Gastrocnemius medialis (tissue), 4 donors: Measurements from ENCODE around the gene RBM19. TPM values are rescaled to one million over a fixed set of nuclear protein-coding genes. Genes with fewer than 3 reads are reported as not detected.

Experiments used
- ATAC-seq, 2 donors: fragments of 150-250 bp; one replicate each; pipeline ENCODE4 v1.9.1; 2016
- DNase-seq, 2 donors: peaks; one replicate each; pipeline ENCODE4 v3.0.0-alpha.2; 2019
- H3K27ac ChIP-seq, 4 donors: fragments of 200-600 bp; sonication (generic); 1 replicate in 1 of 4; 2 replicates in 3 of 4; pipeline ENCODE4 v1.5.1; 2016 to 2018; ENCODE audit warnings: mild to moderate bottlenecking in 2 of 4, moderate library complexity in 1 of 4
- H3K27me3 ChIP-seq, 3 donors: fragments of 200-600 bp; sonication (generic) in 2 of 3; 1 replicate in 1 of 3; 2 replicates in 2 of 3; pipeline versions ENCODE4 v1.5.1 to v1.6.0; 2016 to 2019; ENCODE audit warnings: mild to moderate bottlenecking in 1 of 3, moderate library complexity in 1 of 3
- H3K36me3 ChIP-seq, 2 donors: fragments of 200-600 bp; sonication (generic) in 1 of 2; one replicate each; pipeline ENCODE4 v1.5.1; 2017 to 2018
- H3K4me1 ChIP-seq, 2 donors: fragments of 200-600 bp; sonication (generic) in 1 of 2; one replicate each; pipeline ENCODE4 v1.5.1; 2016 to 2017; ENCODE audit warnings: mild to moderate bottlenecking in 2 of 2
- H3K4me3 ChIP-seq, 4 donors: fragments of 200-600 bp; sonication (generic) in 3 of 4; 1 replicate in 1 of 4; 2 replicates in 3 of 4; pipeline ENCODE4 v1.5.1; 2016 to 2019; ENCODE audit warnings: mild to moderate bottlenecking in 2 of 4
- H3K9me3 ChIP-seq, 3 donors: fragments of 200-600 bp; sonication (generic) in 2 of 3; 1 replicate in 1 of 3; 2 replicates in 2 of 3; pipeline ENCODE4 v1.5.1; 2016 to 2019
- POLR2A ChIP-seq, 2 donors: fragments of 450-650 bp; IDR thresholded peaks; one replicate each; pipeline ENCODE4 v1.6.1; 2017; ENCODE audit warnings: antibody characterized with exemption in 2 of 2, mild to moderate bottlenecking in 2 of 2, moderate library complexity in 2 of 2
- in situ Hi-C, 4 donors: fragments of 200-750 bp; cut with MboI; loops; one replicate each; pipeline versions ENCODE4 v1.15.0 to v1.8.0; 2017; ENCODE audit warnings: low sequenced_read_pairs in 4 of 4
- intact Hi-C: fragments of 100-400 bp; cut with DNase I; formaldehyde crosslinking; loops from one replicate; pipeline ENCODE4 v1.15.1; 2023; ENCODE audit warnings: low total_unique reads
- total RNA-seq, 4 donors: library from RNA; depleted of rRNA; stranded (reverse); fragments of >200 nt; gene quantifications; one replicate each; pipeline versions ENCODE4 v1.1.0 to v1.2.3, GENCODE V29; 2016
- TF ChIP-seq, protein P1 (sequence below), 5 experiments: fragments of 450-650 bp in 3 of 5; fragments of 200-600 bp in 2 of 5; sonication (generic) in 2 of 5; IDR thresholded peaks in 4 of 5; conservative IDR thresholded peaks in 1 of 5; 1 replicate in 4 of 5; 2 replicates in 1 of 5; pipeline ENCODE4 v1.5.1; 2016 to 2019; ENCODE audit warnings: antibody characterized with exemption in 5 of 5, mild to moderate bottlenecking in 3 of 5, moderate library complexity in 3 of 5

The RBM19 gene
- total RNA-seq, 4 donors from 2014 or later: 21.2 to 28.3 (median 26.8) TPM

DNA sequence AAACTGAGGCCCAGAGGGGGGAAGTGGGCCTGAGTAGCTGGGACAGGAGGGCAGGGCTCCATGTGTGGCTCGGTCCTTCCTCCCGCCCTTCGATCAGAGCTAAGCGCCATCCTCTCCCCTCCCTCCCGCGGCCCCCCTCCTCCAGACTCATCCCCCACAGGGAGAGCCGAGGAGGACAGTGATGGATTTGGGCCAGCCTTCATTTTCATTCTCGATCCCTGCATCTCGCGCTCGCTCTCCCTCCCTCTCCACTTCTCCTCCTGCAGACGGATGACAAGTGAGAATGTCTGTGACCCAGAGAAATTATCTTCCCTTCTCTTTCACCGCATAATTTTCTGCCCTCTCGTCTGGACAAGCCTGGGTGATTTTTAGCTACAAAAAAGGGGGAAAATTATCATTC is 183.3 kb downstream of the RBM19 start:
- H3K4me1 ChIP-seq: no peaks in the 10 kb centered on the region
- in situ Hi-C loops: no loop called here
- H3K36me3 ChIP-seq: no peaks in the 10 kb centered on the region
- H3K9me3 ChIP-seq: no peaks in the 10 kb centered on the region
- no peak overlapping the region for H3K4me3 ChIP-seq
- H3K27ac ChIP-seq: no peak overlapping the region
- TF ChIP-seq, protein P1, sequence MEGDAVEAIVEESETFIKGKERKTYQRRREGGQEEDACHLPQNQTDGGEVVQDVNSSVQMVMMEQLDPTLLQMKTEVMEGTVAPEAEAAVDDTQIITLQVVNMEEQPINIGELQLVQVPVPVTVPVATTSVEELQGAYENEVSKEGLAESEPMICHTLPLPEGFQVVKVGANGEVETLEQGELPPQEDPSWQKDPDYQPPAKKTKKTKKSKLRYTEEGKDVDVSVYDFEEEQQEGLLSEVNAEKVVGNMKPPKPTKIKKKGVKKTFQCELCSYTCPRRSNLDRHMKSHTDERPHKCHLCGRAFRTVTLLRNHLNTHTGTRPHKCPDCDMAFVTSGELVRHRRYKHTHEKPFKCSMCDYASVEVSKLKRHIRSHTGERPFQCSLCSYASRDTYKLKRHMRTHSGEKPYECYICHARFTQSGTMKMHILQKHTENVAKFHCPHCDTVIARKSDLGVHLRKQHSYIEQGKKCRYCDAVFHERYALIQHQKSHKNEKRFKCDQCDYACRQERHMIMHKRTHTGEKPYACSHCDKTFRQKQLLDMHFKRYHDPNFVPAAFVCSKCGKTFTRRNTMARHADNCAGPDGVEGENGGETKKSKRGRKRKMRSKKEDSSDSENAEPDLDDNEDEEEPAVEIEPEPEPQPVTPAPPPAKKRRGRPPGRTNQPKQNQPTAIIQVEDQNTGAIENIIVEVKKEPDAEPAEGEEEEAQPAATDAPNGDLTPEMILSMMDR (IDR thresholded peaks at IDR 0.05 in 4 of 5, conservative IDR thresholded peaks at IDR 0.05 in 1 of 5): no peak
- no peak for TF ChIP-seq POLR2A (IDR thresholded peaks at IDR 0.05)
- no peak for ATAC-seq
- peaks cover 15 to 29% (median 25%) of the 10 kb centered on the region in 3 donors for H3K27me3 ChIP-seq
- intact Hi-C loops: no loop called here
- no peak for DNase-seq

DNA sequence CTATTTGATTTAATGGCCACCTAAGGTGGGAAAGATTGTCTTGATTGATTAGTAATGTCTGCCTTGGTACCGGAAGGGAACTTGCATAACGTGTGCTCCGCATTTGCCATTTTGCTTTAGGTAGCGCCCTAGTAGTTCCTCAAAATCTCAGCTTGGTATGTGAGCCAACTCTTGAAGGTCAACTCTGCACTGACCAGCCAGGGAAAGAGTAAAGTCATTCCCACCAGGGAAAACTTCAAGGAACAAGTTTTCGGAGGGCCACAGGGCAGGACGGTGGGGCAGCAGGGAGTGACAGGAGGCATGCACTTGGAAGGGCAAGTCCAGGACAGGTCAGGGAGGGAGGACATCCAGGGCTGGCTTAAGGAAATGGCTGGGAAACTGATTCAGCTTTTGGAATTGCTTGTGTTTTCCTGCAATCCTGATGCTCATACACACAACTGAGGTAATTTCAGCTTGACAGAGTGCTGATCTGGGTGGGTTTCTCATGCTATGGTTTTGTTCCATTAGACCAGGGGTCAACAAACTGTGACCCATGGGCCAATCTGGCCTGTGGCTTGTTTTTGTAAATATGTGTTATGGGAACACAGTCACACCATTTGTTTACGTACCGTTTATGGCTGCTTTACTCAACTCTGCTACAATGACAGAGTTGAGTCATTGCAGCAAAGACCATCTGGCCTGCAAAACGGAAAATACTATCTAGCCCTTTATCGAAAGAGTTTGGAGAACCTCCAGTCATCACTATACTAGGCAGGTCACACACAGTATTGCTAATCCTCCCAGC is 184.5 kb downstream of the RBM19 start:
- DNase-seq (no peak), ATAC-seq (no peak)
- Histone ChIP-seq H3K36me3 (no peaks in the 10 kb centered on the region), H3K9me3 (no peaks in the 10 kb centered on the region), H3K4me3 (no peak overlapping the region), H3K27me3 (peaks cover 15 to 34% (median 25%) of the 10 kb centered on the region in 3 donors), H3K27ac (no peak overlapping the region), H3K4me1 (no peaks in the 10 kb centered on the region)
- in situ Hi-C loops (no loop called here), intact Hi-C loops (no loop called here)
- no peak for TF ChIP-seq POLR2A (IDR thresholded peaks at IDR 0.05)
- TF ChIP-seq, protein P1 (IDR thresholded peaks at IDR 0.05 in 4 of 5, conservative IDR thresholded peaks at IDR 0.05 in 1 of 5): no peak

DNA sequence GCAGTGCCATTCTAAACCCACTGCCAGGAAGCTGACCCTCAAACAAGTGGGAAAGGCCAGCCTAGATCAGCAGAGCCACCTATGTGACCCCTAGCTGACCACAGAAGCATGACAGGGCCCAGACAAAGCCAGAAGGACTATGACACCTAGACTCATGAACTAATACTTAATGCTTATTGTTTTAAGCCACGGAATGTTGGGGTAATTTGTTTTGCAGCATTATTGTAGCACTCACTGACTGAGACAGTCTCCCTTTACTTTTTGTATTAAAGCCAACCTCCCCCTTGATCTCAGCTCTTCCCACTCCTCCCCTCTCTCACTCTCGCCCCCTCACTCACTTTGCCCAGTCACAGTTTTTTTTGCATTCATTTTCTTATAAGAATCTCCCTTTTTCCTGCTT is 186.4 kb downstream of the RBM19 start:
- in situ Hi-C loops: no loop called here
- no peak for ATAC-seq

DNA sequence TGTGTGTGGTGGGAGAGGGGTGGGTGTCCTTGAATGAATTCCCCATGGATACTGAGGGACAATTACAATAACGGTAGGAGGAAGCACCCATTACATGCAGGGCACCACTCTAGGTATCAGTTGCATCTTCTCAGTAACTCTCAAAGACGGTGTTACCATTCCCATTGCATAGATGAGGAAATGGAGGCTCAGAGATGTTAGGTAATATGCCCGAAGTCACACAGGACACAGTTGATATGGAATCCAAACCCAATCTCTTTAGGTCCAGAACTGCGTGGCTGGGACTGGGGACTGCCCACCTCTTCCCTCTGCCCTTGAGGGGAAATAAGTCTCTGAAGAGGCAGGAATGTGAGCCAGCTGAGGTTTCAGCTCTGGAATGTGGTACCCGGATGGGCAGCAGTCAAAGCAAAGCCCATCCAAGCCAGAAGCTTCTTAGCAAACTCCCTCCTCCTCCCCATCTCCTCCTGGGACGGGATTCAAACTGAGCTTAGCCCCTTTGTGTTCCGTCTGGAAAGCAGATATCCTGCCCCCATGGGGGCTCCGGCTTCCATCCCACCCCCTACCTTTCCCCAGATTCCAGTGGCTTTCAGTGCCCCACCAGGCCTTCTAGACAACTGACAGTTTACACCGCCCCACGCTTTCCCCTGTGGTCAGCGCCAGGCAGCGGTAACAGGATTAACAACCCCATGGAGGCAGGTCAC is 187.5 kb downstream of the RBM19 start:
- Histone ChIP-seq H3K4me3 (no peak overlapping the region), H3K9me3 (no peaks in the 10 kb centered on the region), H3K4me1 (no peaks in the 10 kb centered on the region), H3K36me3 (no peaks in the 10 kb centered on the region), H3K27ac (no peak overlapping the region), H3K27me3 (peaks cover 15 to 35% (median 16%) of the 10 kb centered on the region in 3 donors)
- in situ Hi-C loops: no loop called here
- intact Hi-C loops: no loop called here
- DNase-seq (no peak), ATAC-seq (no peak)
- TF ChIP-seq POLR2A (IDR thresholded peaks at IDR 0.05): no peak
- TF ChIP-seq, protein P1 (IDR thresholded peaks at IDR 0.05 in 4 of 5, conservative IDR thresholded peaks at IDR 0.05 in 1 of 5): no peak

More for the DNA sequence above, 186.4 kb downstream of the RBM19 start:
- H3K36me3 ChIP-seq: no peaks in the 10 kb centered on the region
- intact Hi-C loops: no loop called here
- no peaks in the 10 kb centered on the region for H3K4me1 ChIP-seq
- TF ChIP-seq, protein P1 (IDR thresholded peaks at IDR 0.05 in 4 of 5, conservative IDR thresholded peaks at IDR 0.05 in 1 of 5): no peak
- no peak for TF ChIP-seq POLR2A (IDR thresholded peaks at IDR 0.05)
- no peak overlapping the region for H3K4me3 ChIP-seq
- DNase-seq: no peak
- peaks cover 15 to 40% (median 21%) of the 10 kb centered on the region in 3 donors for H3K27me3 ChIP-seq
- H3K9me3 ChIP-seq: no peaks in the 10 kb centered on the region
- H3K27ac ChIP-seq: no peak overlapping the region
